ENCODE measurements around the gene RRP1B.

DNA sequence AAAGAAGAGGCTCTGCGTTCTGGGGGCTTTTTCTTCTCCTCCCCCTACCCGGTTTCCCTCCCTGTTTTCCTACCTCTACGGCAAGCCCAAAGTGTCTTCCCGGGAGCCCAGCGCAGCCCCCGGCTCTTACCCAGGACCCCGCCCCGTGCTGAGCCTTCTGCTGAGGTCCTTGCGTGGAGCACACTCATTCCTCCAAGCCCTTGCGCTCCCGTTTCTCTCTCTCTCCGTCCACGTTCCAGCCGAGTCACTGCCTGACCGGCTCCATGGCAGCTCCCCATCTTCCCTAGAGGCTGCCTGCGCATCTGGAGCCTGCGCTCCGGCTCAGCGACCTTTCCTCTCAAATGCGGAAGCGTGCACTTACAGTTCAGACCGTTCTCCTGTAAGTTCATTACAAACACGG lies 34.6 kb downstream of the RRP1B start:
- TF ChIP-seq, protein P1, sequence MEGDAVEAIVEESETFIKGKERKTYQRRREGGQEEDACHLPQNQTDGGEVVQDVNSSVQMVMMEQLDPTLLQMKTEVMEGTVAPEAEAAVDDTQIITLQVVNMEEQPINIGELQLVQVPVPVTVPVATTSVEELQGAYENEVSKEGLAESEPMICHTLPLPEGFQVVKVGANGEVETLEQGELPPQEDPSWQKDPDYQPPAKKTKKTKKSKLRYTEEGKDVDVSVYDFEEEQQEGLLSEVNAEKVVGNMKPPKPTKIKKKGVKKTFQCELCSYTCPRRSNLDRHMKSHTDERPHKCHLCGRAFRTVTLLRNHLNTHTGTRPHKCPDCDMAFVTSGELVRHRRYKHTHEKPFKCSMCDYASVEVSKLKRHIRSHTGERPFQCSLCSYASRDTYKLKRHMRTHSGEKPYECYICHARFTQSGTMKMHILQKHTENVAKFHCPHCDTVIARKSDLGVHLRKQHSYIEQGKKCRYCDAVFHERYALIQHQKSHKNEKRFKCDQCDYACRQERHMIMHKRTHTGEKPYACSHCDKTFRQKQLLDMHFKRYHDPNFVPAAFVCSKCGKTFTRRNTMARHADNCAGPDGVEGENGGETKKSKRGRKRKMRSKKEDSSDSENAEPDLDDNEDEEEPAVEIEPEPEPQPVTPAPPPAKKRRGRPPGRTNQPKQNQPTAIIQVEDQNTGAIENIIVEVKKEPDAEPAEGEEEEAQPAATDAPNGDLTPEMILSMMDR (conservative IDR thresholded peaks at IDR 0.05 in 1 of 2, IDR thresholded peaks at IDR 0.05 in 1 of 2; ENCODE audit: low read depth in 1 of 2, low read length in 2 of 2), result no peak
- TF ChIP-seq EZH2 (IDR thresholded peaks at IDR 0.05; ENCODE audit: low read length, missing control alignments), result no peak
